DMS53 treated with DMSO at 0.1 percent for 48 hours (cell line): ENCODE data around the gene CDK6.
A peak's percentile ranks its signal among the peaks of the same experiment; 100 is the strongest.

Experiments used
- DNase-seq: peaks from one replicate; lab custom pipeline; 2025; ENCODE audit not compliant: unreplicated experiment; lab: John Stamatoyannopoulos, UW

Gene CDK6

DNA sequence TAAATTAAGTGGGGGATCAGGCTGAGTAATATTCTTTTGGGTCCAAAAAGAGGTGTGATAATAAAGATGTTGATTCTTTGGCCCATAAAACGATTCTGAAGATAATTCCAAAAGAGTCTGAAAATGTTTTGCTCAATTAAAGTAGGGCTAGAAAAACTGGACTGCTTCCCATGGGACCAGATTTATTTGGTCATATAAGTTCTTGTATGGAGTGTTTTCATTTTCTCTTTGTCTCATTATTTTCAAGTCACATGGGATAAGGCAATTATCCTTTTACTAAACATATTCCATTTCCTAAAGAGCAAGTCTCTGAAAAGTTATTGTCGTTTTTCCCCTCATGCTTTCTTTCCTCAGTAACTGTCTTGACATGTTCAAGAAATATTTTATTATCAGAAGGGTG lies 41.5 kb downstream of the CDK6 start:
- no peak for DNase-seq

DNA sequence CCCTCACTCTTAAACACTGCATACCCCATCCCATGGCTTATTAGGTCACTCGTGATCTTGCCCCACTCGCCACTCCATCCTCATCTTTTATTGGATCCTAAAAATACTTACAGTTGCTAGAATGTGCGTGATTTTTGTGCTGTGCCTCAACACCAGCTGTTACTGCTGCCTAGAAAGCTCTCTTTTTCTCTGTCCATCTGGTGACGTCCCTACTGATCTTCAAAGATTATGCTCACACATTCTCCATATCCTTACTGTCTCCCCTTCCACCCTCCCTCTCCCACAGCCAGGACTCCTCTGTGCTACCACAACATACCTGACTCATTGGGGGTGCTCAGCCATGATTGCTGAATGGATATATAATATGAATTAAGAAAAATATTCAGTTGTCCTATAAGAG lies 42.0 kb downstream of the CDK6 start:
- DNase-seq = no peak

DNA sequence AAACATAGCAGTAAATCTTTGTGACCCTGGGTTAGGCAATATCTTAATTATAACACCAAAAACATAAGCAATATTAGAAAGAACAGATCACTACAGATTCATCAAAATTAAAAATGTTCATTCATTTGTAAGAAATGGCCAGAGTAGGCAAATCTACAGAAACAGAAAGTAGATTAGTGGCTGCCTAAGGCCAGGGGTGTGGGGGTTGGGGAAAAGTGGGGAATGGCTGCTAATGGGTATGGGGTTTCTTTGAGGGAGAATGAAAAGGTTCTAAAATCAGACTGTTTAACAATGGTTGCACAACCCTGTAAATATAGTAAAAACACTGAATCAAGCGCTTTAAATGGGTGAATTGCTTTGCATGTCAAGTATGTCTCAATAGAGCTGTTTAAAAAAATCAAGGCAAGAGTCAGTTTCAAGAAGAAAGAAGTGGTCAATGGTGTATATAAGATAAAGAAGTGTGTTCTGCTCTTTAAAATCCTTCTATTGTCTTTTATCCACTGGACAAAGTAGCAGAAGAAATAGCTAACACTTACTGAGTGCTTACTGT lies 42.6 kb downstream of the CDK6 start:
- DNase-seq = no peak

DNA sequence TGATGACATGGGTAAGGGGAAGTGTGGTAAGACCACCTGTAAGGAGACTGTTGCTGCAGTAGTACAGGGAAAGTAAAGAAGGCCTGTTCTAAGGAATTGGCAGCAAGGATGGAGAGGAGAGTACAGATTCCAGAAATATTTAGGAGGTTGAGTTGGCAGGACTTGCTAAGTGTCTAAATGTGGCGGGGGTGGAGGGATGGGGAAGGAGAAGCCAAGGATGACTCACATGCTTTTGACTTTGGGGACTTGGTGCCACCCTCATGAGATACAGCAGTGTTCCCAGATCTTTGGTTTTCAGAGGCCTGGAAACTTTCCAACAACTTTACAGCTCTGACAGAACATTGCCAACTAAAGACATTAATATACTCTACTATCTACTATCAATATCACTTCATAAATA lies 45.4 kb downstream of the CDK6 start:
- no peak for DNase-seq

DNA sequence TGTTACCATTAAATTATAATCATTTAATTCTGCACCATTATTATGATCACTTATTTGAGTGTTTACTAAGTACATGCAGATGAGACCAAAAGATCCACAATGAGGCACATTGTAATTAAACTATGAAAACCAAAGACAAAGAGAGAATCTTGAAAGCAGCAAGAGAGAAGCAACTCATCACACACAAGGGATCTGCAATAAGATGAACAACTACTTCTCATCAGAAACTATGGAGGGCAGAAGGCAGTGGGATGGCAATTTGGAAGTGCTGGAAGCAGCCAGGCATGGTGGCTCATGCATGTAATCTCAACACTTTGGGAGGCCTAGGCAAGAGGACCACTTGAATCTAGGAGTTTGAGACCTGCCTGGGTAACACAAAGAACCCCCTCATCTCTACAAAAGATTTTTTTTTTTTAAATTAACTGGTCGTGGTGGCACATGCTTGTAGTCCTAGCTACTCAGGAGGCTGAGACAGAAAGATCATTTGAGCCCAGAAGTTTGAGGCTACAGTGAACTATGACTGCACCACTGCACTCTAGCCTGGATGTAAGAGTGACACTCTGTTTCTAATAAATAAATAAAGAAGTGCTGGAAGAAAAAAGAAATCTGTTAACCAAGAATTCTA lies 47.7 kb downstream of the CDK6 start:
- DNase-seq = peak; percentile 24

DNA sequence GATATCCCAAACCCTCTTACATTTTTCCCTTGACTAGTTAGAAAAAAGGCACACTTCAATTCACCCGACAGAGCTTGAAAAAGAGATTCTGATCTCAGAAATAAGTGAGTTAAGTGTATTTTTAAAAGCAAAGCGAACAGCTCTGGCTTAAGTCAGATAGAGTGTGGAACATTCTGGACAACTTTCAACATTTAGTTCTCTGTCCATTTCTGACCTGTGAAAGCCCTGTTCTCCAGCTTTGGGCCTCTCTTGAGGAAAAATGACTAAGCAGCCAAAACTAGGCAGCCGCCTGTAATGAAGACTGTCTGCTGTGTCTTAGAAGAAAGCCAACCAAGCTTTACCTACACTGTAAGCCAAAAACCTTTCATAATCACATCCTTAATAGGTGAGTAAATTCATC lies 50.5 kb downstream of the CDK6 start:
- DNase-seq = no peak

DNA sequence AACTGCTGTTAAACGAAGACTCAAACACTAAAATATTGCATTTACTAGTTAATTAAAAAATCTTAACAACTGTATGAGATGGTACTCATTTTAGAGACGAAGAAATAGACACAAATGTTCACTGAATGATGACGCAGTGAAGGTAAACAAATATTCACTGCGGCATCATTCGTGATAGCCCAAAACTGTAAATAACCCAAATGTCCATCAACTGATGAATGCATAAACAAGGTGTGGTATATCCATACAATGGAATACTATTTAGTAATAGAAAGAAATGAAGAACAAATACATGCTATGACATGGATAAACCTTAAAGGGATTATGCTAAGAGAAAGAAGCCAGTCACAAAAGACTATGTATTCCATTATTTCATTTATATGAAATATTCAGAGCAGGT lies 51.4 kb downstream of the CDK6 start:
- DNase-seq = no peak

DNA sequence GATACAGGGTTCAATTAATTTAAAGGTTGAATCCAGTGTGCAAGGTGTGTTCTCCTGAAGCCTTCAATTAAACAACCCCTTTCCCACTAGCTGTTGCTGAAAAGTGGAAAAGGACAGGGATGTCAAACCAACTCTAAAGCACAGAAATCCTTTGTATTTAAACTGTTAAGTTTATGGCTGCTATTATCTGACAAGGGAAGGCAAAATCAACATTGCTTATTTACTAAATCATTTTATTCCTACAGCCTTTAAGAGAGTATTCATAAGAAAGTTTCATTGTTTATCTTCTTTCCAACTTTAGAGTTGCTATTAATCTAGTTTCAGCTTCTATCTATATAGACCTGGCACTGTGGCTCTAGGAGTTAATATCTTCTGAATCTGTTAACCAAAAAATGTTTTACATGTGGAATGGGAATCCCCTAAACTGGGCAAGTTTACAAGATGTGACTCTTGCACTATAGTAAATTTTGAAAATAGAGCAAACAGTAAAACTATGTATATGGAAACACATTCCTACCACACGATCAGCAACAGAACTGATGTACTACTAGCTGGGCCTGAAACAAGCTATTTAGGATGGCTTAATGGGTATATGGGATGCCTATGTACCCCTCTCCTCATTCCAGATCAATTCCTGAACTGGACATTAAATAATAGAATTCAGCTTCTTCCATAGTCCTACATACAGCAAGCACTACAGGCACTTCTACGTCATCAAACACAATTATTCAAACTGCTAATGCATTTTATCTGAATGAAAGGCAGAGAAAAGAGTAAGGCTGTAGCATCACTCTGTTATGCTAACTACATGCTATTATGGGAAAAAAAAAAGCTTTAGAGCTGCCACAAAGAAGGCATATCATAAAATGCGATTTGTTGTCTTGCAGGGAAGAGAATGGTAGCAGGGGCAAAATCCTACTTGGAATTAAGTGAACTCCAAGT lies 52.8 kb downstream of the CDK6 start:
- DNase-seq = no peak

DNA sequence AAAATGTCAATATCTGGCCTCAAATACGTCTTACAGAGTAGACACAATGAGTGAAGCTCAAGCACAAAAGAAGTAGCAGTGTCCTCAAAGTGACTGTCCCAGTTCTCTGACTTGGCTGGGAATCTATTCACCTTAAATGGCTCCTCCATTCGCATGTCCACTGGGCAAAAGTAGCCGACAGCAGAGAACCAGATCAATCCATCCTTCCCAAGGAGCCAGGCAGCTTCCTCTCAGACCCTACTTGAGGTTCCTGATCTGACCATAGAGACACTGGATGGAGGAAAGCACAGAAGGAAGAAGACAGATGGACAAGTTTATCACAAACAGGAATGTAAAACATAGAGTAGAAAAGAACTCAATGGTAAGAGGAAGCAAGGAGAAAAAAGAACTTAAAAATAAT lies 53.5 kb downstream of the CDK6 start:
- no peak for DNase-seq

DNA sequence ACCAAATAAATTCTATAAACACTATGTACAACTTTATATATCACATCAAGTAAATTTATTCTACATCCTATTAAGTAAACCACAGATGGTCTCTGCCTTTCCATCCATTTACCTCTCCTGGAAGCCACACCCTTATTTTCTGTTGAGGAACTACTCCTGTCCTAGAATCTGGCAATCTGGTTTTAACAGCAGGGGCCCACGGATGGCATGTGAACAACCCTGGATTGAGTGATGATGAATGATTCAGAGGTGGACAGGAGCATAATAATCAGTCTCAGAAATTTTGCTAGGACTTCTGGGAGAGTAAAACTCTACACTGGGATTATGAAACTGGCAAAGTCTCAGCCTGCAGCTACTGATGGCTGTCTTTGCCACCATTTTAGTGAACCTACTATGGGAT lies 54.1 kb downstream of the CDK6 start:
- no peak for DNase-seq

DNA sequence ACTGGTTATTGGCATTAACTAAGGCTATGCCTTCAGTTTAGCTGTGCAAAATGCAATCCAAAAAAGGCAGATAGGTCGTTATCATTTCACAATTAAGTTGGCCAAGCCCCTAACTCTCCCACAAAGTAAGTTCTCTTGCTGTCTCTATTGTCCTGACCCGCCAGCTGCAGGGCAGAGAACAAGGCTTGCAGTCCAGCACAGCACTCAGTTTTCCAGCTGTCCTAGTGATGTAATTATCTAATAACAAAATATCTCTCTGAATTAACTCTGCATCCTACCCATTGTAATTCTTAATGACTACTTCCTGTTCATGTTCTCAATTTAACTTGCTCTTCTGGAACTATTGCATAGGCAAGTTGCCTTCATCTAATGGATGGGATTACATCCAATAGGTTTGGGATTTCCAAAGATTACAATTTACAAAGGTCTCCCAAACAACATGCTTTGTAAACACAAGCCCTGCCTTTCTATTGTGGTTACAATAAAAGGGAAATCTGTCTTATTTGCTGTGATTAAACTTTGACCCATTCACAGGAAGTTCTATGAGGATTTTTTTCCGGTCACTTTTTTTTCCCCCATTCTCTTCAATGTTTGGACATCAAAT lies 55.2 kb downstream of the CDK6 start:
- peak; percentile 43 for DNase-seq

DNA sequence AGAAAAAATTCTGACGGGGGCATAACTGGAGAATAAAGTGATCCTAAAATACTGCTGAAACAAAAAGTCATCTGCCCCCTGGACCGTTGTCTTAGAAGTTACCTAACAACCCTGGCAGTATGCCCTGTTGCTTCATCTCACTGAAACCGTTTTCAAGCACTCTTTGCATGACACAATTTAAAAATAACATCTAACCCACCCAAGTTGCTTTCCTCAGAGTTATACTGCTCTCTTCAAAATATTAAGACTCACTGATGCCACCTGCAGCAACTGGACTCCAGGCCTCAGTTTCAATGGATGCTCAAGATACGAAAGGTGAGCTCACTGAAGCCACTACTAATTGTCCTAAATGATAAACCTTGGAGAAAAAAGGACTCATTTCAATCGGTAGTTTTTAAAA lies 57.4 kb downstream of the CDK6 start:
- no peak for DNase-seq

DNA sequence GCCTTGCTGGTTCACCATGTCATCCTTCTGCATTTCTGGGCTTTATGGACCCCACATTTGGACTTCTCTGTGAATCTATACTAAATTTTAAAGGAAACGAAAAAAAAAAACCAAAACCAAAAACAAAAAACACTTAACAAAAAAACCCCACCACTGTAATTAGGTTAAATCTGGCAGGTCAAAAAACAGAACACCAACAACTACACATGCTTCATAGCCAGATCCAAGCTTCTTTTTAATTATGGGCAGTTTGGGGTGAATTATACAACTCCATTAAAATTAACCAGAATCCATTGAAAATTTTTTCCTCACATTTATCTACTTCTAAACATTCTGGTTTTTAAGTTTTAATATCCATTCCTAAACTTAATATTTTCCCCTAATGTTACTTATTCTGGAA lies 58.4 kb downstream of the CDK6 start:
- no peak for DNase-seq

DNA sequence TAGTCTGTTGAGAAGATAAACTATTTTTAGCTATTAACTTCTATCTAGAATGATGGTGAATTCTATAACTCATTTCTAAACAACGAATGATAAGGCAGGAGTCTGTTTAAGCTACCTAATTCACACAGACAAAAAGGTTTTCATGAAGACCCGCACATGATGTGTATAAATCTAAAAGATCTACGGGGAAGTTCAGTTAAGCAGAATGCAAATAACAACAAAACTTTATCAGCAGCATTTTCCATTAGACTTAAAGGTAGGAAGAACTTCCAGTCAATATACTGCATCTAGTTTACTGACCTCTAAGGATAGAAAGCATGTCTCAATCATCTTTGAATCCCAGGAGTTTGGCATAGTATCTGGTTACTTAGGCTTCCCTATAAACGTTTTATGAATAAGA lies 62.6 kb downstream of the CDK6 start:
- no peak for DNase-seq

DNA sequence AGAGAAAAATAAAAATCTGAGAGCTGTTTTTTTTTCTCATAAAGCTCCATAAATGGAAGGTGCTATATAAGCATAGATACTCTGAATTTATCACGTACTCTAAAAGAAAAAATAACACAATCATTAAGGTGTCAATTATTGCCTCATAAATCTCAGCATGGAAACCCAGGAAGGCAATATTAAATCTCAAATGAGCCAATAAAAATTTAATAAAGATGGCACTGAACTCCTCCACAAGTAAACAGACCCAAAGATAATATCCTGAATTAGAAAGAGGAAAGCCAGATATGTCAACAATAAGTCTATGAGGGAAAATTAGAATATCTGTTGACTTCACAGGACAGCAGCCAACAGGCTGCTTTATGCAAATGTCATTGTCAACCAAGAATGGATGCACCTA lies 66.5 kb downstream of the CDK6 start:
- no peak for DNase-seq

DNA sequence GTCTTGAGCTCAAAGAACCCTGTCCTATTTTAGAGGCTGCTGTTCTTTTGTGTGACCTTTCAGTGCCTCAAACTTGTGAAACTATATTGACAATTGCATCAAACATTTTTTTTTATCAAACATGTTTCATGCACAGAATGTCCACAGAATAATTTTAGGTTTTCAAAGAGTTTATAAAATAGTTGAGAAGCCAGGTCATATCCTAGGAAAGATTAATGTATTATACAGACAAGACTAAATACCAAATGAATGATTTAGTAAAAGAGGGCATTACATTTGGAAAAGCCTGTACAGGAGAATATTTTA lies 67.0 kb downstream of the CDK6 start:
- DNase-seq = no peak

DNA sequence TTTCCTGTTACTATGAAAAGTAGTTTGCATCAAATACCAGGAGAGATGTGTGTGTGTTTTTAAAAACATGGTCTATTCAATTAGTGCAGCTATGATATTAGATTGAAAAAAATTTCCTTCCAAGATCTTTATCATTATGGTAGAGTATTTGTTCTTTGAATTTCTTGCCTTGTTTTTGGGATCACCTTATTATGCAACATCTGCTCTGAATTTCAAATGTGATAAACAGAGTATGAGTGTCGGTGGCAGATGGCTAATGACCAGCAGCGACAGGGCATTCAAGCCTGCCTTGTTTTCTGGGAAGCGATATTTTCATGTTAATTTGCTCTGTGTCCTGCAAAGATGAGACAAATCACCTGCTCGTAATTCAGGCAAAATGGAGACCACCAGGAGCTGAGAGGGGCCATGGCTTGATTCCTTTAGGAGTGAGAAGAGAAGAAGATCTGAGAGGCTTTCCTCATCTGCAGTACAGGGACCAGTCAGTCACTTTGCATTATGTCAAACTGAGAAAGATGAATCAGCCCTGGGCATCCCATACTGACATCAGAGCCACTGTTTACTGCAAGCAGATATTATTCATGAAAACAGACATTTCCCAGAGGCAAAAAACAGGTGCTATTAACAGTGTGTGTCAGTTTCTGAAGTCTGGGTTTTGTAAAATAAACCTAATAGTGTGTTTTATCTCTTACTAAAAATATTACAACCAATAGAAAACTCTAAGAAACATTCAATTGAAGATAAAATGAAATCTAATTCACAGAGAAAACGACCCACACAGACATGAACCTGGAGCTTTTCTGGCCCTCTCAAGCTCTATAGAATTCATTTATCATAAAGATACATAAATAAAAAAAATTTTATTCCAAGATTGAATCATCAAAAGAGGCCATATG lies 67.6 kb downstream of the CDK6 start:
- no peak for DNase-seq

DNA sequence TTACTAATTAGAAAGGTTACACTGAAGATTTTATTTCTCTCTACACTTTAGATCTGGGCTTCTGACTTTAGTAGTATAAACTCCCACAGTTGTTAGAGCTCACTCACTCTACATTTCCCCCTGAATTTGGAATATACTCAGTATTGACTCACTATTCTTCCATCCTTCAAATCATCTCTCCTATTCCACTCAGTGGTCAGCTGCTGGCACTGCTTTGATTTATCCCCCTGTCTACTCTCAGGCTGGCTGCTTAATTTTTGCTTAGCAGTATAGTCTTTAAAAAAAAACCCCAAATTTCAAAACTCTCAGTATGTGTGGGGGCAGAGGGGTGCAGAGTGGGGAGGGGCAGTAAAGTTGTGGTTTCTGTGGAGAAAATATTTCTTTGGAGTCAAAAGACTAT lies 68.9 kb downstream of the CDK6 start:
- DNase-seq = no peak

DNA sequence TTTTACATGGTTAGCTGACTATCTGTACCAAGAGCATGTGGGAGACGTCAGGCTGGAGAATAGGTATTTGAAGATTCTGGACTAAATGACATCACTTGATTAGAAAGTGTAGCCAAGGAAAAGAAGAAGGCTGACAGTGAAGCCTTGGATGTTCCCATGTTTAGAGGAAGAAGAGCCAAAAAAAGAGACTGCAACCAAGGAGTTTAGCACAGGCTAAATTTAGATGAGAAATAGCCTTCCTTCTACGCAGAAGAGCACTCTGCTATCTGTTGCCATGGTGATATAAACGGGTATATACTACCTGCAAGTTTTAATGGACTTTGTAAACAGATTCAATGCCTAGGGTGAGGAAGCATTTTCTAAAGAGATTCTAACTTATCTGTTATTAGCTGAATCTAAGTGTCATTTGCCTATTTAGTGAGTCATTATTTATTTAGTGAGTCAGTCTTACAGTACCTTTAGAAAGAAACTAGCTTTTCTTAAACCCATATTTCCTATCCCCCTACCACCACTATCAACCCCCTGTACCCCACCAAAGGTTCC lies 69.8 kb downstream of the CDK6 start:
- peak; percentile 91 for DNase-seq

DNA sequence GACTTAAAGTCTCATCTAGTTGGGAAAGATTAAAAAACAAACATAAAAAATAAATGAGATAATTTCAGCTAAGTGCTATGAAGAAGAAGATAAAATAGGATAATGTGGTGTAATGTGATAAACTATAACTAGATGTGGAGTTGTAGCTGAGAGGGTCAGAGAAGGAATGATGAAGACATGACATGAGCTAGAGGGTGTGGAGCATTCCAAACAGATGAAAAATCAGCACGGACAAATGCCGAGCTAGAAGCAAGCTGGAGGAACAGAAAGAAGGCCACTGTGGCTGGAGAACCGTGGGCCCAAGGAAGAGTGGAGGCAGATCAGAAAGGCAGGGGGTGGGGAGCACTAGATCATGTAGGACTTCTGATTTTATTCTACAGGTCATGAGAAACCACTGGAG lies 70.6 kb downstream of the CDK6 start:
- no peak for DNase-seq
